Measurements from ENCODE around the gene ANKRD55.

GRCh38 chr5:56099346-56099745, 133.8 kb downstream of the ANKRD55 start:
- no peak for TF ChIP-seq CTCF (IDR thresholded peaks at IDR 0.05)
- no peak for TF ChIP-seq POLR2AphosphoS5 (IDR thresholded peaks at IDR 0.05)
- no peak for TF ChIP-seq EP300 (IDR thresholded peaks at IDR 0.05; ENCODE audit: low read depth)
- no peak for TF ChIP-seq POLR2A (IDR thresholded peaks at IDR 0.05)

All from transverse colon (tissue), 4 donors.